ENCODE data around the gene SMIM20.

- TF ChIP-seq CTCF (IDR thresholded peaks at IDR 0.05; ENCODE audit: low read depth, low read length, missing input control) (no peak), REST (IDR thresholded peaks at IDR 0.05) (no peak), FOXA1 (IDR thresholded peaks at IDR 0.05) (no peak), ZBTB33 (IDR thresholded peaks at IDR 0.05) (no peak), SP1 (IDR thresholded peaks at IDR 0.05) (no peak), HNF4G (IDR thresholded peaks at IDR 0.05) (no peak), EGR1 (IDR thresholded peaks at IDR 0.05; ENCODE audit: low read depth in 2 of 2) (no peak), YY1 (IDR thresholded peaks at IDR 0.05) (no peak), RAD21 (IDR thresholded peaks at IDR 0.05) (no peak), ATF3 (IDR thresholded peaks at IDR 0.05) (no peak), TAF1 (conservative IDR thresholded peaks at IDR 0.05) (no peak), RXRA (IDR thresholded peaks at IDR 0.05) (no peak), GABPA (IDR thresholded peaks at IDR 0.05 in 1 of 2, conservative IDR thresholded peaks at IDR 0.05 in 1 of 2) (no peak), MAX (IDR thresholded peaks at IDR 0.05) (no peak)
Observed at GRCh38 chr4:25938366-25938765, 24.3 kb downstream of the SMIM20 start.

Data from liver (tissue), 3 donors.